Stimulated activated CD8-positive, alpha-beta memory T cell treated with anti-CD3 and anti-CD28 coated beads, Interleukin-12 subunit alpha, Interleukin-12 subunit beta, amount 100 ng/mL, for 4 hours (primary cell): Measurements from ENCODE around the gene DLG2.
"Not testable (repeated sequence)": the region's sequence is repeated elsewhere in the genome, so short reads cannot be mapped to it uniquely, and the experiment has no call there.

Source experiments
- DNase-seq: peaks from one replicate; pipeline ENCODE4 v3.0.0-alpha.2; 2020; ENCODE audit warnings: low read depth

Gene DLG2

GRCh38 chr11:84833488-84834088, 793.6 kb downstream of the DLG2 start:
- DNase-seq = no peak

DNA sequence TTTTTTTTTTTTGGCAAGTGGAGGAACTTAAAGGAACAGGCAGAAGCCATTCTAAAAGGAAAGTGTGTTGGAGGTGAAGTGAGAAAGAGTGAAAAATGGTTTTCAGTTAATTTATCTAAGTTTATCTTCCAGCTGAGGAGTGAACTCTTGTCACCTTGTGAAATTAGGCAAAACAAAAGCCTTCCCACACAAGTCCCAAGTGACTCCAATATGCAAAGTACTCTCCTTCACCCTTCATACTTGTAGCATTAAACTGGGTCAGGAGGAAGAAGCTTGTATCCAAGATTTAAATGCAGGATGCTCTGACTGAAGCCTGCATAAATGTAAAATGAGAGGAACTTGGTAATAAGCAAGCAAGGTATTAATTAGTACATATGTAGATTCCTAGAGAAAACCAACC, 796.8 kb downstream of the DLG2 start:
- no peak for DNase-seq

DNA sequence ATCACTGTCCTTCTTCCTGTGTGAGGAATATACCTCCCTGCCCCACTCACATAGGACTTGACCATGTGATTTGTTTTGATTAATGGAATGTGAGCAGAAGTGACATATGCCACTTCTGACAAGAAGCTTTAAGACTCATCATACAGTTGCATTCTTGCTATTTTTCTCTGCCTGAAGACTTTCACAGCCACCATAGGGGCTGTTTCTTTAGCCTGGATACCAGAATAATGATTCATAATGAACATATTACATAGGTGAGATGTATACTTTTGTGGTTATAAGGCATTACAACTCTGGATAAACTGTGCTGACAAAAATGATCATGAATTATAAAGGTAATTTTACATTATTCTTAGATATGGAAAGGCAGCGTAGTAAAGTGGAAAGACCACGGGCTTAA, 798.0 kb downstream of the DLG2 start:
- no peak for DNase-seq

- DNase-seq = no peak
These were observed 798.5 kb downstream of the DLG2 start for GRCh38 chr11:84828616-84829015.

DNA sequence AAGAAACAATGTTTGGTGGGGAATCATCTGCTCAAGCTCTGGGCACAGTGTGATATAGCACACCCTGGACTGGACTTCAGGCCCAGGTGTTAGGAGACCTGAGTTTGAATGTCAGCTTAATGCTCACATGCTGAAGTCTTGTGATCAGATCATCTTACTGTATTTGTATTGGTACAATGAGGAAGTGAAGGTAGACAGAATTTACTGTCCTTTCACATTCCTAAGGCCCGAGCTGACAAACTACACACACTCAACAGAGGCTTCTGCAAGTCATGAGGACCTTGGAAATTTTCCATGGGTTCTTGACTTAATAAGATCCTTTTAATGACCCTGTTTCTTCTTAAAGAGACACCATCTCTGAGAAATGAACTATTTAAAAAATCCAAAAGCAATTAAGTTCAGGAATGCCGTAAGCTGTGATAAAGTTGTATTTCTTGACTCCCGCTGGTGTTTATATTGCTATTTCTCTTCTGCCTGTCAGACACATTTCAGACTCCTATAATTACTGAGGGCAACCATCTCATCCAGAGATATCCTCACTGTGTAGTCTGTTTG, 802.0 kb downstream of the DLG2 start:
- no peak for DNase-seq

DNA sequence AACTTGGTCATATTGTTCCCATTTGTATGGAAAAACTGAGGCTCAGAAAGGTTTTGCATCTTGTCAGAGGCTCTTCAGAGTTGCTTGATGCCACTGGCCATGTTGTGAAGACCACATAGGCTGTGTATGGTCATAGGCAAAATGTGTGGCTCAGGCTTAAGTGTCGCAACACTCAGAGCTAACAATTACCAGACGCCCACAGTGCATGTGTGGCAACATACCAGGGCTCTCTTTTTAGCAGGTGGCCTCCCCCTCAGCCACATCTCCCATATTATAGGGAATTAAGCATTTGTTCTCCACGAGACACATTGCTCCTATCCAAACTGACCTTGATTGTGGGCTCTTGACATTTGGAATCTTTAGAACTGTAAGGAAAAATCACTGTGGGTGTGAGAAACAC, 802.5 kb downstream of the DLG2 start:
- DNase-seq = no peak

DNA sequence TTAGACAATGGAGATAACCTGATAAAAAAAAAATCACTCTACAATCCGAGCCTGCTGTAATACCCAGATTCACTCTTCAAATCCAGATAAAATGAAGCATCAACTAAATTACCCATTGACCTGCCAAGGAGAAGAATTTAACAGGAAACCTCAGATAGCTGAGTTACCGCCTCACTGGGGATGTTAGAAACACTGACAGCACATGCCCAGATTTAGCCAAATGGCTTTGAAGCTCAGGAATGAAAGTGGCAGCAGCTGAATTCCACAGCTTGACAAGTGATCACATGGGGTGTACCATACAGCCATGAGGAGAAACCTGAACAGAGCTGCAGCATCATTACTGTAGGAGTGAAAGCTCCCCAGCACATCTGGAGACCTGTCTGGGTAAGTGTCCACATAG, 807.6 kb downstream of the DLG2 start:
- no peak for DNase-seq

- DNase-seq = no peak
These were observed 808.0 kb downstream of the DLG2 start for GRCh38 chr11:84819128-84819527.

DNA sequence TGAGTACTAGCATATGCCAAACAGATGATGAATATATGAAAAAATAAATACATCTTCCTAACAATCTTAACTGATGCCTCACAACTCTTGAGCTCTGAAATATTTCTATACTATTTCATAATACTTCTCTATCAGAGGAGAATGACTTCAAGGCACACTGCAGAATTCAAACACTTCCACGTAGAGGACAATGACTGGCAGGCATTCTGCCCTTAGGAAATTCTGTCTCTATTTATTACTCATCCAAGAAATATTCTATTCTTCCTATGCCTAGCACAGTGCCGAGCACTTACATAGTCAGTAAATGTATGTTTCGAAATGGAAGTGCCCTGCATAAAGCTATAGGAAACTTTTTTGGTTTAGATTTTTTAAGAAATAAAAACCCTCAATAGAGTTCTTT, 809.1 kb downstream of the DLG2 start:
- DNase-seq = no peak

- DNase-seq = no peak
These were observed 814.6 kb downstream of the DLG2 start for GRCh38 chr11:84812471-84812969.

DNA sequence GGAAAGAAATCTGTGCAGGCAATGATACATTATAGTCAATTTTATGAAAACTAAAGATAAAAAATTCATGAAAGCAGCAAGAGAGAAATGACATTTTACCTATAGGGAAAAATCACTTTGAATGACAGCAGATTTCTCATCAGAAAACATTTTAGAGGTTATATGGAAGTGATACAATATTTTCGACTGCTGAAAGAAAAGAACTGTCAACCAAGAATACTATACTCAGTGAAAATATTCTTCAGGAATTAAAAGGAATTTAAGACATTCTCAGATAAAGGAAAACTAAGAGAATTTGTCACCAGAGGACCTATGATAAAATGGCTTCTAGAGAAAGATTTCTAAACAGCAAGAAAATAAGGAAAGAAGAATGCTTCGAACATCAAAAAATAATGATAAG, 820.8 kb downstream of the DLG2 start:
- no peak for DNase-seq

GRCh38 chr11:84804041-84804440, 823.1 kb downstream of the DLG2 start:
- no peak for DNase-seq

DNA sequence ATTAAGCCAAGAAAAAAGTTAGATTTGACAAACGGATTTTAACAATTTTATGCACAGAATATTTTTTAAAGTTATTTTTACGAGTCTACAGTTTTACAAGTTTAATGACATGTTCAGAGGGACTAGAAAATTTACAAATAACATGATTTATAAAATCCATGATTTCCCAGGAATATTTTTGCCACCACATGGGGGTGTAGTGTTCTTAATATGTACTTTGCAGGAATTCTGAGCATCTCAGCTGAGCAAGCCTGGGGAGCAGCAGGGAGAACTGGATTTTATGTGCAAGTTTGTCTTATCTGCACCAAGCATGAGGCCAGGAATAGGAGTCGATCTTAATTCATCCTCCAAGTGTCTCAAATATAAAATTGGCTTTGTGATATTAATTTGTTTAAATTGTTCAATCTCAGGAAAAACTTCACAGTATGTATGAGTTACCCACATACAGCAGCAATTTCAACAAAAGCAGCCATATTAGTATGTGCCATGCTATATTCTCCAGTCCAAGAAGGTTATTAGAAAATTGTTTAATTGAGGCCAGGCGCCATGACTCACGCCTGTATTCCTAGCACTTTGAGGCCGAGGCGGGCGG, 826.3 kb downstream of the DLG2 start:
- no peak for DNase-seq

DNA sequence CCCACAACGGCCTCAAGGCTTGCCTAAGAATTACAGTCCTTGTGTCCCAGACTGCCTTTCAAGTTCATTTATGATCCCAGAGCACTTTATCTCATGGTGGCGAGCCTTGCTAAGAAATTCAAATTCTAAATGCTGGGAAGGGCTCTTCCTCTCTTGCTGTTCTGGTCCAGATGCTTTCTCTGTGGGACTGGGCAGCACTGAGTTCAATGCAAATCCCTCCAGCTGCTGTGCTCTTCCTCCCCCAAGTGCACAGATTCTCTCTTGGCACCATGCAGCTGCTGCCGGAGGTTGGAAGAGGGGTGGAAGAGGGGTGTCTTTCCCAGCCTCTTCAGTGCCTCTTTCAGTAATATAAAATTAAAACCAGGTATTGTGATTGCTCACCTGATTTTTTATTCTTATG, 828.0 kb downstream of the DLG2 start:
- no peak for DNase-seq

DNA sequence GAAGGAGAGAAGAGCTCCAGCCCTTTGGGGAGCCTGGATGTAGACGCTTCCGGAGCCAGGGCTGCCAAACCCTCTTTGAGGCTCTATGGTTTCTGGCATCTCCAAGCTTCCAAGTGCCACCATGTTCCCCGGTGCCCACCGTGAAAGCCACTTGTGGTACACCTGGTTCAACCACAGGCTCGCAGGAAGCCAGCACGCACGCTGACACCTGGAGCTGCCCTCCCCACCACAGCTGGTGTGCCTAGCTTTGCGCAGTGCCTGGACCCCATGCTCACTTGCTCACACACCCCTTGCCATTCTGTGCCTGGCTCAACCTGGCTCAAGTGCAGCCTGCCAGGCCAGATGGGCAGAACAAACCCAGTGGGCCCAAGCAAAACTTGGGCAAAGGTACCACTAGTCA, 831.4 kb downstream of the DLG2 start:
- DNase-seq = no peak

- no peak for DNase-seq
These were observed 832.3 kb downstream of the DLG2 start for GRCh38 chr11:84794663-84795443.

DNA sequence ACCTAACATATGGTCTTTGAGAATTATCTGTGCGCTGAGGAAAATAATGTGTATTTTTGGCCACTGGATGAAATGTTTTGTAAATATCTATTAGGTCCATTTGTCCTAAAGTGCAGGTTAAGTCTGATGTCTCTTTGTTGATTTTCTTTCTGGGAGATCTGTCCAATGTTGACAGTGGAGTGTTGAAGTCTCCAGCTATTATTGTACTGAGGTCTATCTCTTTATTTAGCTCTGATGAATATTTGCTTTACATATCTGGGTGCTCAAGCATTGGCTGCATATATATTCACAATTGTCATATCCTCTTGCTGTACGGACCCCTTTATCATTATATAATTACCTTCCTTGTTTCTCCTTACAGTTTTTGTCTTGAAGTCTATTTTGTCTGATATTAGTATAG, 833.8 kb downstream of the DLG2 start:
- DNase-seq = no peak

GRCh38 chr11:84790849-84791427, 836.2 kb downstream of the DLG2 start:
- no peak for DNase-seq

GRCh38 chr11:84788220-84788619, 838.9 kb downstream of the DLG2 start:
- no peak for DNase-seq

GRCh38 chr11:84784158-84784557, 843.0 kb downstream of the DLG2 start:
- DNase-seq = not testable (repeated sequence)

- no peak for DNase-seq
These were observed 846.4 kb downstream of the DLG2 start for GRCh38 chr11:84780689-84781293.

GRCh38 chr11:84775503-84775902, 851.6 kb downstream of the DLG2 start:
- no peak for DNase-seq
